AG04450 (cell line): ENCODE data around the gene MC1R. TPM values are rescaled to one million over a fixed set of nuclear protein-coding genes. Genes with fewer than 3 reads are reported as not detected.

Experiments
- CTCF ChIA-PET: fragments of 300-600, 350-600 bp; formaldehyde crosslinking; extraction: SDS; loops from one replicate; lab custom pipeline; 2022; ENCODE audit warnings: antibody characterized with exemption, inconsistent platforms; lab: Charles Lee
- POLR2A ChIA-PET: fragments of 350-600 bp; formaldehyde crosslinking; extraction: SDS; loops from one replicate; lab custom pipeline; 2021; ENCODE audit warnings: antibody characterized with exemption, inconsistent platforms; lab: Yijun Ruan, JAX
- DNase-seq: peaks from one replicate; pipeline ENCODE4 v3.0.0-alpha.2; 2011; ENCODE audit warnings: low read depth, low spot score
- H3K27ac ChIP-seq: one replicate; pipeline ENCODE4 v1.5.1; 2012; ENCODE audit warnings: low read depth, low read length, control low read depth
- H3K27me3 ChIP-seq: one replicate; pipeline ENCODE4 v1.6.0; 2012; ENCODE audit warnings: low read length; ENCODE audit not compliant: control insufficient read depth, insufficient read depth
- H3K4me3 ChIP-seq: 2 replicates; pipeline ENCODE4 v1.5.1; 2011; ENCODE audit warnings: mild to moderate bottlenecking, low read depth, low read length, control low read depth
- H3K9me3 ChIP-seq: 2 replicates; pipeline ENCODE4 v1.5.1; 2012; ENCODE audit warnings: low read length; ENCODE audit not compliant: control insufficient read depth, insufficient read depth
- polyA plus RNA-seq: library from polyadenylated mRNA; depleted of rRNA; stranded (reverse); fragments of >200 nt; gene quantifications from 2 replicates; pipeline ENCODE4 v1.2.3, GENCODE V29; 2011
- TF ChIP-seq, protein P1 (sequence below): IDR thresholded peaks from 2 replicates; pipeline ENCODE4 v1.5.1; 2011; ENCODE audit warnings: low read depth, low read length, control low read depth, inconsistent platforms

MC1R gene
- polyA plus RNA-seq, 1 experiment: 3.9 TPM

DNA sequence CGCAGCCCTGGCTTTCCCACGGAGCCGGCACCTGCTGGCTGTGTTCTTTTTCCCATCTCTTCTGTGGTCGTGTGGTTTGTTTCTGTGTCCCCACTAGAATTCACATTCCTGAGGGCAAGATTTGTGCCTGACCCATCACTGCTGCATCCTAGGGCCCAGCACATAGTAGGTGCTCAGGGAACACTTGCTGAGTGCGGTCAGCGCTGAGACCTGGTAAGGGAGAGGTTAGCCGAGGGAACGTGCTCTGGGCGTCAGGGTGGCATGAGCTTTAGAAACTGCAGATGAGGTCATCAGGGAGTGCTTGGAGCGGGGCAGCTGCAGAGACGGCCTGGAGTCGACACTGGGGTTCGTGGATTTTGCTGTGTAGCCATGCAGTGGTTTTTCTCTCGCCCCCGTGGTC lies 35.8 kb downstream of the MC1R start:
- H3K4me3 ChIP-seq: no peak overlapping the region
- DNase-seq: no peak
- TF ChIP-seq, protein P1, sequence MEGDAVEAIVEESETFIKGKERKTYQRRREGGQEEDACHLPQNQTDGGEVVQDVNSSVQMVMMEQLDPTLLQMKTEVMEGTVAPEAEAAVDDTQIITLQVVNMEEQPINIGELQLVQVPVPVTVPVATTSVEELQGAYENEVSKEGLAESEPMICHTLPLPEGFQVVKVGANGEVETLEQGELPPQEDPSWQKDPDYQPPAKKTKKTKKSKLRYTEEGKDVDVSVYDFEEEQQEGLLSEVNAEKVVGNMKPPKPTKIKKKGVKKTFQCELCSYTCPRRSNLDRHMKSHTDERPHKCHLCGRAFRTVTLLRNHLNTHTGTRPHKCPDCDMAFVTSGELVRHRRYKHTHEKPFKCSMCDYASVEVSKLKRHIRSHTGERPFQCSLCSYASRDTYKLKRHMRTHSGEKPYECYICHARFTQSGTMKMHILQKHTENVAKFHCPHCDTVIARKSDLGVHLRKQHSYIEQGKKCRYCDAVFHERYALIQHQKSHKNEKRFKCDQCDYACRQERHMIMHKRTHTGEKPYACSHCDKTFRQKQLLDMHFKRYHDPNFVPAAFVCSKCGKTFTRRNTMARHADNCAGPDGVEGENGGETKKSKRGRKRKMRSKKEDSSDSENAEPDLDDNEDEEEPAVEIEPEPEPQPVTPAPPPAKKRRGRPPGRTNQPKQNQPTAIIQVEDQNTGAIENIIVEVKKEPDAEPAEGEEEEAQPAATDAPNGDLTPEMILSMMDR: no peak
- CTCF ChIA-PET: no interaction called here
- H3K27ac ChIP-seq: no peak overlapping the region
- H3K9me3 ChIP-seq: no peaks in the 10 kb centered on the region
- no peaks in the 10 kb centered on the region for H3K27me3 ChIP-seq
- POLR2A ChIA-PET: no interaction called here

DNA sequence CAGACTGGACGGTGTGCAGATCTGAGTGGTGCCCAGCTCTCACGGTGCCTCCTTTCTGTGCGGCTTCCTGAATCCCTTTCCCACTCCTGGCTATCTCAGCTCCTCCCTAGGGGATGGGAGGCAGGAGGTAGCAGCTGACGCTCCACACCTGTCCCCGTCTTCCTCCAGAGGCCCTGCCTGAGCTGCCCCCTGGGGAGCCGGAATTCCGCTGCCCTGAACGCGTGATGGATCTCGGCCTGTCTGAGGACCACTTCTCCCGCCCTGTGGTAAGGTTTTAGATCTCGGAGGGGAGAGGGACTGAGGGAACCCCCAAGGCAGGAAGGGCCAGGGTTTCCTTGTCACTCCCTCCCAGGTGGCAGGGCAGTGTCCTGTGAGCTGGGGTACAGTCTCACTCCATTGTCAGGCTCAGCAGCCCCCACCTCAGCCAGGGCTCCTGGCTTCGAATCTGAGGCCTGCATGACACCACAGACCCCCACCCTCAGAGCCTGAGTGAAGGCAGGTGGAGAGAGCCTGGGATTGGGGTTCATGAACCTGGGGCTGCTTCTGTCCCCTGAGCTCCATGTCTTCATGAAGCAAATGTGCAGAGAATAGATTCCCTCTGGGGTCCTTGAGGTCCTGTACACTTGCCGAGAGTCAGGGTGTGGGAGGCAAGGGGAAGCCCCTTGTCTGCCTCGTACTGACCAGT lies 36.5 kb downstream of the MC1R start:
- no peak for DNase-seq
- Histone ChIP-seq H3K9me3 (no peaks in the 10 kb centered on the region), H3K27me3 (no peaks in the 10 kb centered on the region), H3K27ac (no peak overlapping the region), H3K4me3 (no peak overlapping the region)
- POLR2A ChIA-PET: no interaction called here
- TF ChIP-seq, protein P1: no peak
- CTCF ChIA-PET: no interaction called here

DNA sequence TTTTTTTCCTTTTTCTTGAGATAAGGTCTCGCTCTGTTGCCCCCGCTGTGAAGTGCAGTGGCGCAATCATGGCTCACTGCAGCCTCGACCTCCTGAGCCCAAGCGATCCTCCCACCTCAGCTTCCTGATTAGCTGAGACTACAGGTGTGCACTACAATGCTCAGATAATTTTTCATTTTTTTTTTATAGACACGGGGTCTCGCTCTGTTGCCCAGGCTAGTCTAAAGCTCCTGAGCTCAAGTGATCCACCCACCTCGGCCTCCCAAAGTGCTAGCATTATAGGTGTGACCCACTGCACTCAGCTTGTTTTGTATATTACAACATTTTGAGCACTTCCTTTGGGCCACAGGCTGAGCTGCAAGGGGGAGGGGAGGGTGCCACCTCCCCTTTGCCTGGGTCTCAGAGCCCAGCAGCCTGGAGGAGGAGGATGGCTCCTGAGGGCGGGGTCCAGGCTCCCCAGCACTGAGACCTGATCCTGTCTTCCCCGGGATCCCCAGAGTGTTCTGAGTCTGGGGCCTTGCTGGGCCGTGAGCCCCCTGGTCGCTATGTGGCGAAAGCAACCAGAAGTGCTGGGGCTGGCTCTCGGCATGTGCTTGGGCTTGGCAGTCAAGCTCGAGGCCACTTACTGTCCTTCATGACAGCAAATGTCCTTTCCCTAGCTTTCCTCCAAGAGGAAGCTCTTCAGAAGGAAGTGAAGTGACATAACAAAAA lies 38.0 kb downstream of the MC1R start:
- no peak overlapping the region for H3K27ac ChIP-seq
- H3K9me3 ChIP-seq: no peaks in the 10 kb centered on the region
- H3K4me3 ChIP-seq: no peak overlapping the region
- no peak for DNase-seq
- H3K27me3 ChIP-seq: no peaks in the 10 kb centered on the region
- POLR2A ChIA-PET: no interaction called here
- CTCF ChIA-PET: interaction anchor here (0.6 kb wide), 1 partner anchor 31 kb away, joined by 3 read pairs; no protein-coding TSS in a partner anchor
- TF ChIP-seq, protein P1: no peak

DNA sequence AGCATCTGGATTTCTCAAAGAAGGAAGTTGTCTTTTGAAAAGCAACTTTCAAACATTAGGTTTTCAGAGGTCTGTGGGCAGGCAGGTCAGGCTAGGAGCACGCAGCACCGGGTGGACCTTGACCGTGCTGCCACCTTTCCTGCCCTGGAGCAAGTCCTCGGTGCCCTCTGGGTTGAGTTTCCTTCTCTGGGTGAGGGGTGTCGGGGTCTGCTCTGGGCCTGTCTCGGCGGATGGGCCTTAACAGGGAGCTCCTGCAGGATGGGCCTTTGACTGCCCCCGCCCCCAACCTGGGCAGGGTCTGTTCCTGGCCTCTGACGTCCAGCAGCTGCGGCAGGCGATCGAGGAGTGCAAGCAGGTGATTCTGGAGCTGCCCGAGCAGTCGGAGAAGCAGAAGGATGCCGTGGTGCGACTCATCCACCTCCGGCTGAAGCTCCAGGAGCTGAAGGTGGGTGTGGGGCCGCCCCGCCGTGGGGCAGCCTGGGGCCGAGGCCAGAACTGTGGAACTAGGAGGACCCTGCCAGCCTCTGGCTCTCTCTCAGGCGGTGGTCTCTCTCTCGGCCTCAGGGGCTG lies 38.6 kb downstream of the MC1R start:
- Histone ChIP-seq H3K27me3 (no peaks in the 10 kb centered on the region), H3K27ac (no peak overlapping the region), H3K4me3 (no peak overlapping the region), H3K9me3 (no peaks in the 10 kb centered on the region)
- CTCF ChIA-PET: interaction anchor here (0.6 kb wide), 1 partner anchor 30 kb away, joined by 3 read pairs; no protein-coding TSS in a partner anchor
- TF ChIP-seq, protein P1: no peak
- no peak for DNase-seq
- POLR2A ChIA-PET: no interaction called here

DNA sequence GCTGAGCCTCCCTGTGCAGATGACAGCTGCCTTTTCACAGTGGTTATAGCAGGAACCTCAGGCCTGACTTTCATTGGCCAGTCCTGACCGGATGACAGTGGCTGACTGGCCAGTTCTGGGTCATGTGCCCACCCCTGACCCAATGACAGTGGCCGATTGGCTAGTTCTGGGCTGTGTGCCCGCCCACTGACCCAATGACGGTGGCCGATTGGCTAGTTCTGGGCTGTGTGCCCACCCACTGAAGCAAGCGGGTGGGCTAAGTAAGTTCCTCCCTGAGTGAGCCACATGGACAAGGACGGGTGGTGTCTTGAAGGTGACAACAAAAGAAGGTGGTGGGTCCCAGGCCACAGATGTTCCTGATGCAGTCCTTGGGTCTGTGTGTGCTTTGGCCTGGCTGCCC lies 39.4 kb downstream of the MC1R start:
- Histone ChIP-seq H3K9me3 (no peaks in the 10 kb centered on the region; the same call in 1 of the 2 replicates), H3K4me3 (no peak overlapping the region), H3K27me3 (no peaks in the 10 kb centered on the region), H3K27ac (no peak overlapping the region)
- no peak for DNase-seq
- CTCF ChIA-PET: no interaction called here
- POLR2A ChIA-PET: no interaction called here
- TF ChIP-seq, protein P1: no peak
